ENCODE results near the gene DCAF5.

DCAF5 gene

DNA sequence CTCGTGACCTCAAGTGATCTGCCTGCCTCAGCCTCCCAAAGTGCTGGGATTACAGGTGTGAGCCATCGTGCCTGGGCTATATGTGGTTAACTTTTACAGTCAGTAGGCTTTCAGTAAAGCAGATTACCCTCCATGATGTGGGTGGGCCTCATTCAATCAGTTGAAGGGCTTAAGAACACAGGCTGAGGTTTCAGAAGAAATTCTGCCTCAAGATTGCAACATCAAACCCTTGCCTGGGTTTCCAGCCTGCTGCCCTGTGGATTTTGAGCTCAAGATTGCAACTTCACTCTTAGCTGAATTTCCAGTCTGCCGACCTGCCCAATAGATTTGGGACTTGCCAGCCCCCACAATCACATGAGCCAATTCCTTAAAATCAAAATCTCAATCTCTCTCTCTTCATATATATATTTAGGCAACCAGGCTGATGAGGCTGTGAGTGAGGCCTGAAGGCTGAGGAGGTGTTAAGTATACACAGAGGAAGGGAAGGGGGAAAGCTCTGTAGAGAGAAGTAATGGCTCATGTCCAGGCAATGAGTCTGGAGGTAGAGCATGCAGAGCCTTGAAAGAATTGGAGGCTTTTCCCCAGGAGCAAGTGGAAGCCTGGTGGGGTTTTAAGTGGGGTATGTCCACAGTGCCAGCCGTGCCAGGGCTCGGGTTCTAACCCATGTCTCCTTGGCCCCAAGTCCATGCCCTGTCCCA, 140.5 kb downstream of the DCAF5 start:
- DNase-seq: no peak
- Mint-ChIP-seq H3K4me3 (no peak overlapping the region), H3K27me3 (ENCODE audit: low read depth, poor library complexity) (peaks cover 6% of the 10 kb centered on the region), H3K27ac (peak overlapping the region; percentile 58), H3K9me3 (no peaks in the 10 kb centered on the region), H3K4me1 (peaks cover 24% of the 10 kb centered on the region), H3K36me3 (ENCODE audit: low read depth) (no peaks in the 10 kb centered on the region)
- TF ChIP-seq, protein P1, sequence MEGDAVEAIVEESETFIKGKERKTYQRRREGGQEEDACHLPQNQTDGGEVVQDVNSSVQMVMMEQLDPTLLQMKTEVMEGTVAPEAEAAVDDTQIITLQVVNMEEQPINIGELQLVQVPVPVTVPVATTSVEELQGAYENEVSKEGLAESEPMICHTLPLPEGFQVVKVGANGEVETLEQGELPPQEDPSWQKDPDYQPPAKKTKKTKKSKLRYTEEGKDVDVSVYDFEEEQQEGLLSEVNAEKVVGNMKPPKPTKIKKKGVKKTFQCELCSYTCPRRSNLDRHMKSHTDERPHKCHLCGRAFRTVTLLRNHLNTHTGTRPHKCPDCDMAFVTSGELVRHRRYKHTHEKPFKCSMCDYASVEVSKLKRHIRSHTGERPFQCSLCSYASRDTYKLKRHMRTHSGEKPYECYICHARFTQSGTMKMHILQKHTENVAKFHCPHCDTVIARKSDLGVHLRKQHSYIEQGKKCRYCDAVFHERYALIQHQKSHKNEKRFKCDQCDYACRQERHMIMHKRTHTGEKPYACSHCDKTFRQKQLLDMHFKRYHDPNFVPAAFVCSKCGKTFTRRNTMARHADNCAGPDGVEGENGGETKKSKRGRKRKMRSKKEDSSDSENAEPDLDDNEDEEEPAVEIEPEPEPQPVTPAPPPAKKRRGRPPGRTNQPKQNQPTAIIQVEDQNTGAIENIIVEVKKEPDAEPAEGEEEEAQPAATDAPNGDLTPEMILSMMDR (IDR thresholded peaks at IDR 0.05): no peak

DNA sequence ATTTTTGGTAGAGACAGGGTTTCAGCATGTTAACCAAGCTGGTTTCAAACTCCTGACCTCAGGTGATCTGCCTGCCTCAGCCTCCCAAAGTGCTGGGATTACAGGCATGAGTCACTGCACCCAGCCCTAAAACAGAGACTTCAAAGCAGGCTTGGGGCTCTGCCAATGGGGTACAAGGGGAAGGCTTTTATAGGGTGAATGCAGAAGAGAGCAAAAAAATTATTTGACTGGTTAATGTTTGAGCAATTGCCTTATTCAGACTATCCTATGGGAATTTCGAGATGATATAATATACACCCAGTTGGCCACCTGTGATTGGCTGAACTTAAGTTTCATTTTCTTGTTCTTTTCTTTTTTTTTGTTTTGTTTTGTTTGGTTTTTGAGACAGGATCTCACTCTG, 142.3 kb downstream of the DCAF5 start:
- Mint-ChIP-seq H3K27ac (no peak overlapping the region), H3K4me3 (no peak overlapping the region), H3K9me3 (no peaks in the 10 kb centered on the region), H3K4me1 (peaks cover 27% of the 10 kb centered on the region), H3K36me3 (ENCODE audit: low read depth) (no peaks in the 10 kb centered on the region), H3K27me3 (ENCODE audit: low read depth, poor library complexity) (peaks cover 6% of the 10 kb centered on the region)
- TF ChIP-seq, protein P1 (IDR thresholded peaks at IDR 0.05): no peak
- no peak for DNase-seq

DNA sequence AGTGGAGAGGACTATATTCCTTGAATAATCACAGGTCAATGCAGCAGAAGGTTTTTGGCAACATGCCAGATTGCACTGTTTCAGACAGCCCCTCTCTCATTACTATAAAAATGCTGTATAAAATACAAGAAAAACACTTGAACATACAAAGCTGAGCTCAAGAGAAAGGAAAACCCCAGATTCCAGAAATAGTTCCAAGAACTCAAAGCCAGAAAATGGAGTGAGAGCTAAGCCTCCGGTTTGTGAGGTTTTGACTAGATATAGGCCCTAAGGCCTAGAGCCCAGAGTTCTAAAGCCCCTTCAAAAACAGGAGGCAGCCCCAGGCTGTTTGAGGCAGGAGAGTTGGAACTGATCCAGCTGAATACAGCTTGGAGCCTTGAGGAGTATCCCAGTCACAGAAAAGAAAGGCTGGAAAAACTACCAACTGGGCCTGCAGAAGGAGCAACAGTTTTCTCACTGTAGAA, 144.5 kb downstream of the DCAF5 start:
- peak overlapping the region; percentile 51 for H3K27ac Mint-ChIP-seq
- no peaks in the 10 kb centered on the region for H3K36me3 Mint-ChIP-seq (ENCODE audit: low read depth)
- H3K4me1 Mint-ChIP-seq: peaks cover 22% of the 10 kb centered on the region
- no peak for DNase-seq
- TF ChIP-seq, protein P1 (IDR thresholded peaks at IDR 0.05): no peak
- no peaks in the 10 kb centered on the region for H3K9me3 Mint-ChIP-seq
- H3K4me3 Mint-ChIP-seq: no peak overlapping the region
- peaks cover 8% of the 10 kb centered on the region for H3K27me3 Mint-ChIP-seq (ENCODE audit: low read depth, poor library complexity)

DNA sequence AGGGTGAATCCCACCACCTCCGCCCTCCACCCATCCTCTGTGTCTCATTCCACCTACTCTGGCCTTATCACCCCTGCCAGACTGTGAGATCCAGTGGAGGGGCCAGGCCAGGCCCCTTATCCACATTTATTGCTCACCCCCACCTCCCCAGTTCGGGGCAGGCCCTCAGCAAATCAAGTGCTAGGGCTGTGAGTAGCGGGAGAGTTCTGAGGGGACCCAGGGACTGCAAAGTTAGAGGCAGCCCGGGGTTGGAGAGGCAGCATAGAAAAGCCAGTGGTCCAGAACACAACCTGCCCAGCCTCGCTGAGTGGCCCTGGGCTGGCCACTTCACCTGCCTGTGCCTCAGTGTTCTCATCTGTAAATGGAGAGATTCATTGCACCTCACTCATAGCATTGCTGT, 146.6 kb downstream of the DCAF5 start:
- H3K27ac Mint-ChIP-seq: no peak overlapping the region

DNA sequence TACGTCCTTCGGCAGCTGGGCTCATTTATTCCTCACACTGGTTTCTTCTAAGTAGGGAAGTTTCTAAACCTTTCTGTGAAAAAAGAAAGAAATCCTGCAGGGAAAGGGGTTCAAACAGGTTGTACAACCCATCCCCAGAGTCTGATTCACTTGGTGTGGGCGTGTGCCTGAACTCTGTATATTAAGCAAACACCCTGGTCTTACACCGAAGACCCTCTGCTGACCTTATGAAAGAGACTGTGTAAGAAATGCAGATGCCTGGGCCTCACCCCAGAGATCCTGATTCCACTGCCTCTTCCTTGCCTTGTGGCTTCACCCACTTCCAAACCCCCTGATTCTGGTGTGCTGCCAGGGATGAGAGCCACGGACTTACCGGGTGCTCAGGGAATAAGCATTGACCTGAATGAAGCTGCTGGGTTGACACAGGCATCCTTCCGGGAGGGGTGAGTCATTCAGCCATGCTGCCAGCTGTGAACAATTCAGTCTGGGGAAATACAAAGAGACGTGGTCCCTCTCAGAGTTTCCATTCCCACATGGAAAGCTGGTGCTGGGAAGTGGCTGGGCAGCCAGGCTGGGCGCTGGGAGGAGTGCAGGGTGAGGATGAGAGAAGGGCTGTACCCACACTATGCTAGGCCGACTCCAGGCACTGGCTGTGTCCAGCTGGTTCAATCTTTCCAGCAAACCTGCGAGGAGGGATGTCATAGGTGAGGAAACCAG, 147.3 kb downstream of the DCAF5 start:
- TF ChIP-seq, protein P1 (IDR thresholded peaks at IDR 0.05): no peak
- DNase-seq: no peak
- Mint-ChIP-seq H3K4me3 (no peak overlapping the region), H3K36me3 (ENCODE audit: low read depth) (no peaks in the 10 kb centered on the region), H3K27ac (peak overlapping the region; percentile 8), H3K9me3 (peaks cover 4% of the 10 kb centered on the region), H3K4me1 (peaks cover 22% of the 10 kb centered on the region), H3K27me3 (ENCODE audit: low read depth, poor library complexity) (peaks cover 16% of the 10 kb centered on the region)

More for the DNA sequence above, 146.6 kb downstream of the DCAF5 start:
- peaks cover 1% of the 10 kb centered on the region for H3K9me3 Mint-ChIP-seq
- H3K4me3 Mint-ChIP-seq: no peak overlapping the region
- H3K27me3 Mint-ChIP-seq (ENCODE audit: low read depth, poor library complexity): peaks cover 16% of the 10 kb centered on the region
- DNase-seq: no peak
- peaks cover 22% of the 10 kb centered on the region for H3K4me1 Mint-ChIP-seq
- no peaks in the 10 kb centered on the region for H3K36me3 Mint-ChIP-seq (ENCODE audit: low read depth)
- TF ChIP-seq, protein P1 (IDR thresholded peaks at IDR 0.05): no peak

Measured in nephron progenitor cell (in vitro differentiated cells).